ENCODE data around the gene PFKP.
"Not testable (repeated sequence)": the region's sequence is repeated elsewhere in the genome, so short reads cannot be mapped to it uniquely, and the experiment has no call there.

Gene PFKP

GRCh38 chr10:3159152-3159551 is 91.8 kb downstream of the PFKP start:
- DNase-seq (ENCODE audit: low spot score): no peak

GRCh38 chr10:3162533-3162932 is 95.2 kb downstream of the PFKP start:
- no peak for DNase-seq (ENCODE audit: low spot score)

- DNase-seq (ENCODE audit: low spot score): no peak
These were observed 96.5 kb downstream of the PFKP start for GRCh38 chr10:3163879-3164278.

- DNase-seq (ENCODE audit: low spot score): no peak
These were observed 97.8 kb downstream of the PFKP start for GRCh38 chr10:3165196-3165595.

GRCh38 chr10:3166496-3167290 is 99.3 kb downstream of the PFKP start:
- no peak for DNase-seq (ENCODE audit: low spot score)

GRCh38 chr10:3167611-3168330 is 100.4 kb downstream of the PFKP start:
- no peak for DNase-seq (ENCODE audit: low spot score)

- DNase-seq (ENCODE audit: low spot score): peak; percentile 46
These were observed 101.9 kb downstream of the PFKP start for GRCh38 chr10:3169271-3169670.

GRCh38 chr10:3169673-3170072 is 102.3 kb downstream of the PFKP start:
- DNase-seq (ENCODE audit: low spot score): no peak

- DNase-seq (ENCODE audit: low spot score): not testable (repeated sequence)
These were observed 104.1 kb downstream of the PFKP start for GRCh38 chr10:3171488-3171887.

- DNase-seq (ENCODE audit: low spot score): no peak
These were observed 104.7 kb downstream of the PFKP start for GRCh38 chr10:3172081-3172445.

GRCh38 chr10:3172446-3173170 is 105.3 kb downstream of the PFKP start, which contains the start of gene PITRM1:
PITRM1 (minus strand) TSS chr10:3172782; CDS start chr10:3172772, 10 bp downstream.
- peak; percentile 100 for DNase-seq (ENCODE audit: low spot score)

GRCh38 chr10:3173171-3173878 is 106.0 kb downstream of the PFKP start:
- no peak for DNase-seq (ENCODE audit: low spot score)

- DNase-seq (ENCODE audit: low spot score): no peak
These were observed 110.7 kb downstream of the PFKP start for GRCh38 chr10:3178042-3178441.

- DNase-seq (ENCODE audit: low spot score): no peak
These were observed 111.8 kb downstream of the PFKP start for GRCh38 chr10:3179174-3179573.

- no peak for DNase-seq (ENCODE audit: low spot score)
These were observed 113.1 kb downstream of the PFKP start for GRCh38 chr10:3180355-3181025.

- no peak for DNase-seq (ENCODE audit: low spot score)
These were observed 118.0 kb downstream of the PFKP start for GRCh38 chr10:3185386-3185785.

GRCh38 chr10:3186368-3186767 is 119.0 kb downstream of the PFKP start:
- DNase-seq (ENCODE audit: low spot score): no peak
